ENCODE data around the gene ARID1A. TPM values are rescaled to one million over a fixed set of nuclear protein-coding genes. Genes with fewer than 3 reads are reported as not detected.

Gene ARID1A
- total and polyA plus RNA-seq, 2 donors (not counting 3 experiments of a cell fraction or from before 2014, with no cell fraction given): 36.9 to 77.2 TPM

GRCh38 chr1:26829184-26829911 is 133.5 kb downstream of the ARID1A start:
- Histone ChIP-seq H3K79me2 (ENCODE audit: control insufficient read depth, insufficient read depth, low read length) (peaks cover 26% of the 10 kb centered on the region), H3K36me3 (ENCODE audit: control insufficient read depth in 2 of 2, extremely low read depth in 1 of 2, insufficient read depth in 2 of 2, low read length in 2 of 2) (peaks cover 0 to 21% of the 10 kb centered on the region in 2 experiments), H3K9ac (replicated peaks; ENCODE audit: extremely low read depth, insufficient read depth, low read length) (no peak overlapping the region), H2AFZ (ENCODE audit: low read depth, low read length) (no peak overlapping the region), H3K9me3 (replicated peaks; ENCODE audit: control insufficient read depth, insufficient read depth, low read length) (no peaks in the 10 kb centered on the region), H3K9me1 (replicated peaks; ENCODE audit: control insufficient read depth, extremely low read depth, insufficient read depth, low read length) (no peaks in the 10 kb centered on the region), H3K4me2 (ENCODE audit: insufficient read depth, low read length) (no peak overlapping the region), H3K27ac (ENCODE audit: insufficient read depth, low read depth, low read length) (no peak overlapping the region), H4K20me1 (replicated peaks; ENCODE audit: control insufficient read depth, extremely low read depth, insufficient read depth, low read length) (no peaks in the 10 kb centered on the region), H3K4me1 (ENCODE audit: control insufficient read depth, extremely low read depth, insufficient read depth, low read length) (peaks cover 11% of the 10 kb centered on the region), H3K27me3 (ENCODE audit: control insufficient read depth in 2 of 2, insufficient read depth in 2 of 2, low read length in 2 of 2) (no peaks in the 10 kb centered on the region), H3K4me3 (replicated peaks in 1 of 3; ENCODE audit: insufficient read depth in 1 of 3, low read depth in 1 of 3, low read length in 3 of 3) (no peak overlapping the region)
- BruUV-seq (replicated peaks): no TSS peak
- CTCF ChIA-PET: interaction anchor here (1.4 kb wide), 1 partner anchor 227 kb away, joined by 3 read pairs; no protein-coding TSS in a partner anchor
- dilution Hi-C loops (cut with MboI; ENCODE audit: extremely low pct_ligation_motif_present, low sequenced_read_pairs): no loop called here
- no peak for DNase-seq (ENCODE audit: low read depth, low spot score)
- TF ChIP-seq MYC (IDR thresholded peaks at IDR 0.05; ENCODE audit: low read depth, low read length) (no peak), POLR2A (IDR thresholded peaks at IDR 0.05; ENCODE audit: low read depth, low read length) (no peak), FOS (IDR thresholded peaks at IDR 0.05; ENCODE audit: borderline replicate concordance, insufficient read depth, low read length) (no peak), MAX (IDR thresholded peaks at IDR 0.05; ENCODE audit: insufficient read depth, insufficient read length) (no peak), JUN (IDR thresholded peaks at IDR 0.05; ENCODE audit: borderline replicate concordance, insufficient read depth, insufficient read length, low read depth) (no peak), GATA2 (IDR thresholded peaks at IDR 0.05; ENCODE audit: insufficient read depth, insufficient read length, low read depth, low read length) (no peak), POLR2AphosphoS5 (IDR thresholded peaks at IDR 0.05; ENCODE audit: insufficient read depth, low read depth, low read length) (no peak), CTCF (IDR thresholded peaks at IDR 0.05; ENCODE audit: extremely low read depth in 1 of 2, insufficient read depth in 1 of 2, low read depth in 1 of 2, low read length in 2 of 2) (no peak), EZH2 (IDR thresholded peaks at IDR 0.05; ENCODE audit: borderline replicate concordance, low read depth, low read length, severe bottlenecking) (no peak)
- intact Hi-C loops (cut with micrococcal nuclease): no loop called here
- POLR2A ChIA-PET: interaction anchor here (1.1 kb wide), 1 partner anchor 19 kb away, joined by 4 read pairs; no protein-coding TSS in a partner anchor
- FAIRE-seq: no peak
